Activated CD4-positive, alpha-beta memory T cell treated with anti-CD3 and anti-CD28 coated beads for 36 hours (primary cell): ENCODE data around the gene MYO1D. TPM values are rescaled to one million over a fixed set of nuclear protein-coding genes. Genes with fewer than 3 reads are reported as not detected.

Source experiments
- CTCF ChIA-PET: fragments of 350-600 bp; sonication (Branson Sonifier 250); formaldehyde crosslinking; loops from one replicate; lab custom pipeline; 2021; ENCODE audit warnings: antibody characterized with exemption, inconsistent platforms; lab: Charles Lee
- POLR2A ChIA-PET: fragments of 350-600 bp; sonication (Branson Sonifier 250); formaldehyde crosslinking; loops from one replicate; lab custom pipeline; 2021; ENCODE audit warnings: antibody characterized with exemption; lab: Charles Lee
- DNase-seq: peaks from one replicate; pipeline ENCODE4 v3.0.0-alpha.2; 2020
- H3K27ac Mint-ChIP-seq: one replicate; pipeline ENCODE4 v1.8.0; 2021; ENCODE audit warnings: mixed read lengths
- H3K27me3 Mint-ChIP-seq: one replicate; pipeline ENCODE4 v1.8.0; 2021; ENCODE audit warnings: mixed read lengths
- H3K36me3 Mint-ChIP-seq: one replicate; pipeline ENCODE4 v1.8.0; 2021; ENCODE audit warnings: mixed read lengths
- H3K4me1 Mint-ChIP-seq: one replicate; pipeline ENCODE4 v1.8.0; 2021; ENCODE audit warnings: low read depth, mixed read lengths
- H3K4me3 Mint-ChIP-seq: one replicate; pipeline ENCODE4 v1.8.0; 2021; ENCODE audit warnings: mild to moderate bottlenecking, mixed read lengths
- H3K9me3 Mint-ChIP-seq: one replicate; pipeline ENCODE4 v1.8.0; 2021; ENCODE audit warnings: mixed read lengths
- intact Hi-C: fragments of 100-400 bp; cut with micrococcal nuclease; formaldehyde crosslinking; loops from one replicate; pipeline ENCODE4 v1.15.1; 2023
- total RNA-seq, 2 experiments: library from RNA; stranded (reverse); gene quantifications; one replicate each; pipeline ENCODE4 v1.2.3, GENCODE V29; 2021

Gene MYO1D
- total RNA-seq, 2 experiments from 2014 or later: 13.5 to 18.9 TPM

- Mint-ChIP-seq H3K27me3 (no peaks in the 10 kb centered on the region), H3K4me1 (peaks cover 17% of the 10 kb centered on the region), H3K36me3 (no peaks in the 10 kb centered on the region), H3K4me3 (no peak overlapping the region), H3K27ac (no peak overlapping the region), H3K9me3 (no peaks in the 10 kb centered on the region)
- intact Hi-C loops: no loop called here
- ChIA-PET CTCF (interaction anchor here (1.4 to 2.2 kb wide), 2 partner anchors 90 to 214 kb away, joined by 3 to 8 read pairs; no protein-coding TSS in a partner anchor), POLR2A (no interaction called here)
- DNase-seq: no peak
Measured at GRCh38 chr17:32873114-32873513, 3.8 kb downstream of the MYO1D start.

DNA sequence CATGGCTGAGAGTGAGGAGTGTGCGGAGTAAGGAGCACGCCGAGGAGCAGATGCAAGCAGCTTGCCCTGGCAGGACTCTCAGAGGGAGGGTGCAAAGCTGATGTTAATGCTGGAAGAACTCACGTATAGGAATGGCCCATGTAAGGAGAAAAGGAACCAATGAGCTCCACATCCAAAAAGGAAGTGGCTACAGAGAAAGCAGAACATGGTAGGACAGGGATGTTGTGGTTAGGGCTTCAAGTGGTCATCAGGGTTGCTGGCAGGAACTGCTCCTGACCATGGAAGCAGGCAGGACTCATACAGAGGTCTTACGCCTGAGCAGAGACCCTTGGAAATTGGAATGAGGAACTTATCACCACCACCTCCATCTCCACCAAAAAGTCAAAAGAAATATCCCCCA lies 5.2 kb downstream of the MYO1D start:
- POLR2A ChIA-PET: no interaction called here
- DNase-seq: no peak
- Mint-ChIP-seq H3K27me3 (no peaks in the 10 kb centered on the region), H3K9me3 (no peaks in the 10 kb centered on the region), H3K4me1 (peaks cover 11% of the 10 kb centered on the region), H3K27ac (no peak overlapping the region), H3K4me3 (no peak overlapping the region), H3K36me3 (no peaks in the 10 kb centered on the region)
- CTCF ChIA-PET: interaction anchor here (0.6 to 2.2 kb wide), 3 partner anchors 28 to 90 kb away, joined by 3 to 8 read pairs (median 3); no protein-coding TSS in a partner anchor
- intact Hi-C loops: no loop called here

DNA sequence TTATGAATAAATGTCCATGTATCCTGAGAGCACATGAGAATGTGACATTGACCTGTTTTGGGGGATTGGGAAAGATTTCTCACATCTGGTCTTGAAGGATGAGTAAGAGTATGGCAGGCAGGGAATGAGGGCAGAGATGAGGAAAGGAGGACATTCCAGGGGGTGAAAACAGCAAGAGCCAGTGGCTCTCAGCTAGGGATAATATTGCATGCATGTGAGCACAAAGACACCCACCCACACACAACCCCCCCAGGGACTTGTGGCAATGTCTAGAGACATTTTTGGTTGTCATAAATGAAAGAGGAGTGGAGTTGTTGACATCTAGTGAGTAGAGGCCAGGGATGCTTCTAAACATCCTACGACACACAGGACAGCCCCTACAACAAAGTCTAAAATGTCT lies 6.0 kb downstream of the MYO1D start:
- intact Hi-C loops: no loop called here
- DNase-seq: no peak
- no peaks in the 10 kb centered on the region for H3K36me3 Mint-ChIP-seq
- POLR2A ChIA-PET: no interaction called here
- no peak overlapping the region for H3K27ac Mint-ChIP-seq
- CTCF ChIA-PET: interaction anchor here (2.2 kb wide), 1 partner anchor 88 kb away, joined by 8 read pairs; no protein-coding TSS in a partner anchor
- H3K4me1 Mint-ChIP-seq: peaks cover 8% of the 10 kb centered on the region
- H3K9me3 Mint-ChIP-seq: no peaks in the 10 kb centered on the region
- no peak overlapping the region for H3K4me3 Mint-ChIP-seq
- no peaks in the 10 kb centered on the region for H3K27me3 Mint-ChIP-seq

- H3K4me1 Mint-ChIP-seq: peaks cover 4% of the 10 kb centered on the region
- H3K9me3 Mint-ChIP-seq: no peaks in the 10 kb centered on the region
- CTCF ChIA-PET: interaction anchor here (2.3 kb wide), 1 partner anchor 87 kb away, joined by 8 read pairs; no protein-coding TSS in a partner anchor
- POLR2A ChIA-PET: interaction anchor here (0.6 kb wide), 1 partner anchor 9 kb away, joined by 3 read pairs; no protein-coding TSS in a partner anchor
- no peaks in the 10 kb centered on the region for H3K27me3 Mint-ChIP-seq
- intact Hi-C loops: no loop called here
- DNase-seq: no peak
- no peak overlapping the region for H3K27ac Mint-ChIP-seq
- no peak overlapping the region for H3K4me3 Mint-ChIP-seq
- no peaks in the 10 kb centered on the region for H3K36me3 Mint-ChIP-seq
Measured at GRCh38 chr17:32870027-32870670, 6.8 kb downstream of the MYO1D start.

- Mint-ChIP-seq H3K27me3 (no peaks in the 10 kb centered on the region), H3K27ac (no peak overlapping the region), H3K4me3 (no peak overlapping the region), H3K4me1 (no peaks in the 10 kb centered on the region), H3K9me3 (no peaks in the 10 kb centered on the region), H3K36me3 (no peaks in the 10 kb centered on the region)
- intact Hi-C loops: no loop called here
- ChIA-PET POLR2A (interaction anchor here (0.6 kb wide), 1 partner anchor 8 kb away, joined by 3 read pairs; no protein-coding TSS in a partner anchor), CTCF (interaction anchor here (0.9 to 2.3 kb wide), 2 partner anchors 7 to 86 kb away, joined by 3 to 8 read pairs; partner anchors contain the start of gene MYO1D)
- no peak for DNase-seq
Measured at GRCh38 chr17:32869345-32870026, 7.4 kb downstream of the MYO1D start.

GRCh38 chr17:32865141-32865540 lies 11.8 kb downstream of the MYO1D start:
- ChIA-PET POLR2A (no interaction called here), CTCF (no interaction called here)
- H3K9me3 Mint-ChIP-seq: no peaks in the 10 kb centered on the region
- no peak overlapping the region for H3K27ac Mint-ChIP-seq
- DNase-seq: no peak
- no peak overlapping the region for H3K4me3 Mint-ChIP-seq
- intact Hi-C loops: no loop called here
- no peaks in the 10 kb centered on the region for H3K27me3 Mint-ChIP-seq
- H3K36me3 Mint-ChIP-seq: no peaks in the 10 kb centered on the region
- H3K4me1 Mint-ChIP-seq: no peaks in the 10 kb centered on the region

DNA sequence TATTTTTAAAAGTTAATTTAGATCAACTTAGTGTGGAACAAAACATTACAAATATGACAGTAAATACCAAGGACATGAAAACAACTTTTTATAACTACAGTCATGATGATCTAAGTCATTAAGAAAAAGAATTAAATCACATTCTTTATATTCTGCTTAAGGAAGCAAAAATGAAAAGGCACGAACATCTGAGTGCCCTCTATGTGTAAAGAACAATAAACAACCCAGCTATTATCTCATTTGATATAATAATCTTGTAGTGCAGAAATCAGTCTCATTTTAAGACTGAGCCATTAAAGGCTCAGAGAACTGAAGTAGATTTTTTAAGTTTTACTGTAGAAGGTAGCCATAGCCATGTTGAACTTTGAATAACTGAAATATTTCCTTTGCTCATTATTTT lies 13.4 kb downstream of the MYO1D start:
- intact Hi-C loops: no loop called here
- Mint-ChIP-seq H3K27me3 (no peaks in the 10 kb centered on the region), H3K9me3 (no peaks in the 10 kb centered on the region), H3K4me1 (no peaks in the 10 kb centered on the region), H3K27ac (no peak overlapping the region), H3K36me3 (no peaks in the 10 kb centered on the region), H3K4me3 (no peak overlapping the region)
- DNase-seq: no peak
- CTCF ChIA-PET: interaction anchor here (2.6 kb wide), 1 partner anchor 13 kb away, joined by 9 read pairs; the partner anchor contains the start of gene MYO1D
- POLR2A ChIA-PET: no interaction called here

DNA sequence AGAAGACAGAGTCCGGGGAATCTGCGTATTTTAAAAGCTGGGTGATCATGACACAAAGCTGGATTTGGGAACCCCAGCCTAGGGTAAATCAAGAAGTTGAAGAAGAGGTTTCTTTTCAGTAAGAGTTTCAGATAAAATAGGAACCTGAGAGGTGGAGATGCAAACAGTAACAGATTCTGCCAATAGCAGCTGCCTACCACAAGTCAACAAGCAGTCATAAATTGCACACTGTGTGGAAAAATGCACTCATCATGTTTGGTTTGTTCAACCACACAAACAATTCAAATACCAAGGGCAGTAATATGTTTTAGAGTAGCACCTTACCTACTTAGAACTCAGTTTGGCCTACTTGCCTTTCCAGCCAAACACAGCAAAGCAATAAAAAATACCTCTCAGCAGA lies 14.0 kb downstream of the MYO1D start:
- ChIA-PET CTCF (interaction anchor here (2.6 kb wide), 1 partner anchor 14 kb away, joined by 9 read pairs; the partner anchor contains the start of gene MYO1D), POLR2A (no interaction called here)
- Mint-ChIP-seq H3K4me1 (no peaks in the 10 kb centered on the region), H3K27me3 (no peaks in the 10 kb centered on the region), H3K36me3 (no peaks in the 10 kb centered on the region), H3K4me3 (no peak overlapping the region), H3K9me3 (no peaks in the 10 kb centered on the region), H3K27ac (no peak overlapping the region)
- intact Hi-C loops: no loop called here
- DNase-seq: no peak

DNA sequence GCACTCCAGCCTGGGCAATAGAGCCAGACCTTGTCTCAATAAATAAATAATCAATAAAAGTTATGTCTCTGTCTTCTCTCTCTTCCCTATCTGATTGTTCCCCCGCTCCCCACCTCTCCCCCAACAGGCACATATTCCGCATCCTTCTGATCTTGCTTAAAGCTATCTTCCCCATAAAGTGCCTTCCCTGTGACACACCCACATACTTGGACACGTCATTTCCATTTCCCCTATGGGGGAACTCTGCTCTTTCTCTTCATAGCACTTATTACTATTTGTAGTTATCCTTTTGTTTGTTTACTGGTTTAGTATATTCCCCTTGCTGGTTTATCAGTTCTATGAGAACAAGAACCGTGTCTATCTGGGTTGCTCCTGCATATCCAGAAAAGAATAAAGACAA lies 14.9 kb downstream of the MYO1D start:
- CTCF ChIA-PET: interaction anchor here (2.6 kb wide), 1 partner anchor 15 kb away, joined by 9 read pairs; the partner anchor contains the start of gene MYO1D
- Mint-ChIP-seq H3K9me3 (no peaks in the 10 kb centered on the region), H3K27ac (no peak overlapping the region), H3K27me3 (no peaks in the 10 kb centered on the region), H3K4me3 (no peak overlapping the region), H3K36me3 (no peaks in the 10 kb centered on the region), H3K4me1 (no peaks in the 10 kb centered on the region)
- DNase-seq: no peak
- POLR2A ChIA-PET: no interaction called here
- intact Hi-C loops: no loop called here

DNA sequence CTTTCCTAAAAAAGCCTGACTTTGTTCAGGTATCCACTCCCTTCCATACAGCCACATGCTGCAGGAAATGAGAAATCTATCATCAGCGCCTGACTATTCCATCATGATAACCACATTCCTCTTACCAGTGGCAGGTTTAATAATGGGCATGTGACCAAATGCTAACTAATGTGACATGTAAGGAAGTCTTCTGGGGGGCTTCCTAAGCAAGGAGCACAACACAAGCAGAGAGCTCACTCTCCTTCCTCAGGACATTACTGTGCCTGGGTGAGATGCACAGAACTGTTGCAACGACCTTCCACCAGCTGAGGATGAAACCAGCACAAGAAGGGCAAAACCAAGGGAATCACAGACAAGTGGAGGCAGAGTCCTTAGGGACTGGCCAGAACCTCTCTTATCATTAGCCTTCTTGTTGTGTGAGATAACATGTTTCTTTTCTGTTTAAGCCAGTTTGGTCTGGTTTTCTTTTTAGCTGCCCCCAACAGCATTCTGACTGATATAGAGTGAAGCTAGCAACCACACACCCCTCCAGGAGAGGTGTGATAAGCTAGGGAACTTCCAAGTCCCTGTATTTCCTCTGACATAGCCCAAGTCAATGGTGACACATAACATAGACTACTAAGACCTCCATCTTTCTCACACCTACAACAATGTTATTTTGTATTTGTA lies 16.9 kb downstream of the MYO1D start:
- DNase-seq: no peak
- no peaks in the 10 kb centered on the region for H3K27me3 Mint-ChIP-seq
- H3K27ac Mint-ChIP-seq: no peak overlapping the region
- no peaks in the 10 kb centered on the region for H3K4me1 Mint-ChIP-seq
- CTCF ChIA-PET: interaction anchor here (0.6 to 1.6 kb wide), 3 partner anchors 17 to 77 kb away, joined by 3 to 7 read pairs (median 3); partner anchors contain the start of gene MYO1D
- POLR2A ChIA-PET: no interaction called here
- no peaks in the 10 kb centered on the region for H3K9me3 Mint-ChIP-seq
- intact Hi-C loops: no loop called here
- no peaks in the 10 kb centered on the region for H3K36me3 Mint-ChIP-seq
- no peak overlapping the region for H3K4me3 Mint-ChIP-seq

DNA sequence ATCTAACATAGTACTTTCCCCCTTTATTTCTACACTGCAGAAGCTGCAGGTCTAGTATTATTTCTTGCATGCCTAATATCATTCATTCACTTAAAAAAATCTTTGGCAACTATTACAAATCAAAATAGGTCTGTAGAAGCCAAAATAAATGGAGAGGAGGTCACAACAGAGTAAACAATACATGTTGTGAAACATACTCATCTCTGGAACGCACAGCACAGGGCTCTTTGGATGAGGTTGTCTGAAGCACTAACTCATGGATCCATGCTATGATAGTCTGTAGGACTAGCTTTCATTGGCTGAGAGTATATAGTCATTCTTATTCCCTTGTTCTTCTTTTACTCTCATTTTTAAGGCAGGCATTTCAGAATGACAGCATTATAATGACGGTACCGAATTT lies 21.3 kb downstream of the MYO1D start:
- Mint-ChIP-seq H3K27me3 (no peaks in the 10 kb centered on the region), H3K4me3 (no peak overlapping the region), H3K4me1 (no peaks in the 10 kb centered on the region), H3K9me3 (no peaks in the 10 kb centered on the region), H3K36me3 (no peaks in the 10 kb centered on the region), H3K27ac (no peak overlapping the region)
- POLR2A ChIA-PET: no interaction called here
- CTCF ChIA-PET: interaction anchor here (0.6 to 1.1 kb wide), 2 partner anchors 25 to 72 kb away, joined by 3 read pairs; no protein-coding TSS in a partner anchor
- DNase-seq: no peak
- intact Hi-C loops: no loop called here
